HCT116 (cell line): ENCODE results near the gene OPN4. TPM values are rescaled to one million over a fixed set of nuclear protein-coding genes. Genes with fewer than 3 reads are reported as not detected.
"Not testable (repeated sequence)": the region's sequence is repeated elsewhere in the genome, so short reads cannot be mapped to it uniquely, and the experiment has no call there.

Experiments
- ATAC-seq: fragments of 200-7000 bp; cut with Tn5 transposase; 2 replicates; pipeline ENCODE4 v1.9.1; 2020; ENCODE audit warnings: mild to moderate bottlenecking, moderate library complexity
- BruUV-seq: library from RNA; stranded (reverse); fragments of 400-500 nt; replicated peaks from 2 replicates; lab custom pipeline; 2021; lab: Mats Ljungman, UMichigan
- CTCF ChIA-PET: fragments of 300-600 bp; sonication (Branson Sonifier 250); formaldehyde crosslinking; loops from one replicate; lab custom pipeline; 2021; ENCODE audit warnings: antibody characterized with exemption; lab: Charles Lee
- POLR2A ChIA-PET: fragments of 300-600, 350-600 bp; sonication (Branson Sonifier 250); formaldehyde crosslinking; loops from one replicate; lab custom pipeline; 2021; ENCODE audit warnings: antibody characterized with exemption; lab: Charles Lee
- RAD21 ChIA-PET, 2 experiments: fragments of 300-600 bp; sonication (Branson Sonifier 250); formaldehyde crosslinking; loops; one replicate each; lab custom pipeline; 2023; ENCODE audit warnings: low total read pairs in 2 of 2; ENCODE audit not compliant: uncharacterized antibody in 2 of 2, unreplicated experiment in 2 of 2, low non-redundant PET in 1 of 2; lab: Charles Lee
- DNase-seq: peaks from one replicate; pipeline ENCODE4 v3.0.0-alpha.2; 2010; ENCODE audit warnings: low read depth, low spot score
- H2AFZ ChIP-seq: fragments of 200-600 bp; shearing (Covaris generic), sonication (generic); 2 replicates; pipeline ENCODE4 v1.6.1; 2017; ENCODE audit warnings: low read depth, mixed run types, mixed read lengths, antibody characterized with exemption, low read length; ENCODE audit not compliant: poor library complexity, severe bottlenecking
- H3K27ac ChIP-seq: 2 replicates; pipeline ENCODE4 v1.5.1; 2012; ENCODE audit warnings: low read depth, low read length
- H3K27me3 ChIP-seq: fragments of 200-600 bp; sonication (generic); 2 replicates; pipeline ENCODE4 v1.6.1; 2016; ENCODE audit warnings: mixed run types, low read length, mixed read lengths; ENCODE audit not compliant: insufficient read depth
- H3K36me3 ChIP-seq, 2 experiments: fragments of 200-500 bp in 1 of 2; fragments of 200-600 bp in 1 of 2; sonication (Bioruptor generic) in 1 of 2; sonication (generic) in 1 of 2; 2 replicates each; pipeline versions ENCODE4 v1.5.1 to v1.6.1; 2014 to 2016; ENCODE audit warnings: low read length in 2 of 2, inconsistent platforms in 1 of 2, mixed read lengths in 1 of 2, mixed run types in 1 of 2; ENCODE audit not compliant: insufficient read depth in 2 of 2, control insufficient read depth in 1 of 2
- H3K4me1 ChIP-seq, 2 experiments: fragments of 200-600 bp in 1 of 2; sonication (generic) in 1 of 2; 2 replicates each; pipeline versions ENCODE4 v1.5.1 to v1.6.1; 2012 to 2017; ENCODE audit warnings: low read length in 2 of 2, inconsistent platforms in 1 of 2, mild to moderate bottlenecking in 1 of 2, mixed read lengths in 1 of 2, mixed run types in 1 of 2, moderate library complexity in 1 of 2; ENCODE audit not compliant: insufficient read depth in 2 of 2, control insufficient read depth in 1 of 2
- H3K4me2 ChIP-seq: fragments of 200-600 bp; sonication (generic); 2 replicates; pipeline ENCODE4 v1.6.1; 2017; ENCODE audit warnings: mixed run types, low read length, mixed read lengths
- H3K4me3 ChIP-seq, 2 experiments: fragments of 200-600 bp in 1 of 2; sonication (generic) in 1 of 2; replicated peaks in 1 of 2; 2 replicates each; pipeline ENCODE4 v1.5.1; 2011 to 2016; ENCODE audit warnings: low read length in 2 of 2, control low read depth in 1 of 2, low read depth in 1 of 2, mild to moderate bottlenecking in 1 of 2, mixed read lengths in 1 of 2, mixed run types in 1 of 2
- H3K79me2 ChIP-seq: fragments of 200-600 bp; sonication (generic); 2 replicates; pipeline ENCODE4 v1.6.1; 2017; ENCODE audit warnings: mild to moderate bottlenecking, mixed run types, low read length, moderate library complexity, mixed read lengths; ENCODE audit not compliant: insufficient read depth
- H3K9ac ChIP-seq: fragments of 200-600 bp; sonication (generic); 2 replicates; pipeline ENCODE4 v1.6.1; 2016; ENCODE audit warnings: low read length, mixed read lengths
- H3K9me2 ChIP-seq: fragments of 200-600 bp; sonication (generic), shearing (Covaris generic); 2 replicates; pipeline ENCODE4 v1.6.1; 2017; ENCODE audit warnings: mixed run types, mild to moderate bottlenecking, moderate library complexity; ENCODE audit not compliant: insufficient read depth
- H3K9me3 ChIP-seq, 2 experiments: fragments of 200-500 bp in 1 of 2; fragments of 200-600 bp in 1 of 2; sonication (Bioruptor generic) in 1 of 2; sonication (generic) in 1 of 2; 2 replicates each; pipeline ENCODE4 v1.6.1; 2014 to 2017; ENCODE audit warnings: low read length in 2 of 2, mixed read lengths in 2 of 2, inconsistent platforms in 1 of 2, low read depth in 1 of 2, mild to moderate bottlenecking in 1 of 2, mixed run types in 1 of 2, moderate library complexity in 1 of 2; ENCODE audit not compliant: control insufficient read depth in 1 of 2, insufficient read depth in 1 of 2
- H4K20me1 ChIP-seq: fragments of 200-600 bp; sonication (generic), shearing (Covaris generic); 2 replicates; pipeline ENCODE4 v1.6.1; 2017; ENCODE audit warnings: mixed run types, mild to moderate bottlenecking, moderate library complexity; ENCODE audit not compliant: insufficient read depth
- CTCF ChIP-seq, 3 experiments: fragments of 200-600 bp in 1 of 3; sonication (generic) in 1 of 3; IDR thresholded peaks in 2 of 3; conservative IDR thresholded peaks in 1 of 3; 2 replicates each; pipeline ENCODE4 v1.5.1; 2012 to 2017; ENCODE audit warnings: low read depth in 2 of 3, low read length in 2 of 3, antibody characterized with exemption in 1 of 3, borderline replicate concordance in 1 of 3, control low read depth in 1 of 3, mild to moderate bottlenecking in 1 of 3, mixed read lengths in 1 of 3, mixed run types in 1 of 3, moderate library complexity in 1 of 3; ENCODE audit not compliant: insufficient read depth in 1 of 3
- YY1 ChIP-seq: IDR thresholded peaks from 2 replicates; pipeline ENCODE4 v1.6.1; 2011; ENCODE audit warnings: low read length, low read depth, moderate library complexity, mild to moderate bottlenecking; ENCODE audit not compliant: insufficient replicate concordance; ENCODE audit errors: extremely low read depth
- intact Hi-C: fragments of 100-400 bp; cut with micrococcal nuclease; formaldehyde crosslinking; loops from 2 replicates; pipeline ENCODE4 v1.10.0; 2022
- total RNA-seq: library from RNA; stranded (reverse); gene quantifications from one replicate; pipeline ENCODE4 v1.2.1, GENCODE V29; 2021; ENCODE audit not compliant: unreplicated experiment

OPN4 gene
- total RNA-seq, 1 experiment from 2014 or later = not detected

- H4K20me1 ChIP-seq = no peaks in the 10 kb centered on the region
- no TSS peak for BruUV-seq
- H3K27ac ChIP-seq = no peak overlapping the region
- ATAC-seq = peak; percentile 32
- H2AFZ ChIP-seq = peak overlapping the region; percentile 83
- H3K4me3 ChIP-seq = no peak overlapping the region
- POLR2A ChIA-PET = no interaction called here
- peak overlapping the region; percentile 41; the same call in 1 of the 2 replicates for H3K4me2 ChIP-seq
- no peak for DNase-seq
- no peaks in the 10 kb centered on the region for H3K36me3 ChIP-seq
- H3K9ac ChIP-seq = no peak overlapping the region
- CTCF ChIA-PET = interaction anchor here (1.2 kb wide), 2 partner anchors 15 to 40 kb away, joined by 3 to 4 read pairs; no protein-coding TSS in a partner anchor
- no peaks in the 10 kb centered on the region for H3K27me3 ChIP-seq
- RAD21 ChIA-PET = no interaction called here
- H3K9me3 ChIP-seq = no peaks in the 10 kb centered on the region
- H3K9me2 ChIP-seq = no peaks in the 10 kb centered on the region
- peaks cover 32 to 45% of the 10 kb centered on the region in 2 experiments for H3K4me1 ChIP-seq
- TF ChIP-seq YY1 (no peak), CTCF (IDR thresholded peaks at IDR 0.05 in 2 of 3, conservative IDR thresholded peaks at IDR 0.05 in 1 of 3; ENCODE audit: borderline replicate concordance in 1 of 3, insufficient read depth in 1 of 3, low read depth in 2 of 3, low read length in 2 of 3) (0 out of 6 replicates have a peak, but pooled peaks of 1 of the 3 experiments have one; percentile 4)
- H3K79me2 ChIP-seq = no peaks in the 10 kb centered on the region
- intact Hi-C loops = no loop called here
Measured at GRCh38 chr10:86644794-86645445, 9.4 kb upstream of the OPN4 start.

DNA sequence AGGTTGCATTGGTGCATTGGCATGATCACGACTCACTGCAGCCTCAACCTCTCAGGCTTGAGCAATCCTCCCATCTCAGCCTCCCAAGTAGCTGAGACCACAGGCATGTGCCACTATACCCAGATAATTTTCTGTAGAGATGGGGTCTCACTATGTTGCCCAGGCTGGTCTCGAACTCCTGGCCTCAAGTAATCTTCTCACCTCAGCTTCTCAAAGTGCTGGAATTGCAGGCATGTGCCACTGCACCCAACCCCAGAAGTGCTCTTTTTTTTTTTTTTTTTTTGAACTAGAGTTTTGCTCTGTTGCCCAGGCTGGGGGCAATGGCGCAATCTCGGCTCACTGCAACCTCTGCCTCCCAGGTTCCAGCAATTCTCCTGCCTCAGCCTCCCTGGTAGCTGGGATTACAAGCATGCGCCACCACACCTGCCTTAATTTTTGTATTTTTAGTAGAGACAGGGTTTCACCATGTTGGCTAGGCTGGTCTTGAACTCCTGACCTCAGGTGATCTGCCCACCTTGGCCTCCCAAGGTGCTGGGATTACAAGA is 8.7 kb upstream of the OPN4 start:
- H3K36me3 ChIP-seq, intact Hi-C loops, BruUV-seq, H4K20me1 ChIP-seq, H3K9me3 ChIP-seq, ATAC-seq, H3K9ac ChIP-seq, H3K4me2 ChIP-seq, H3K79me2 ChIP-seq, H3K27ac ChIP-seq, H3K27me3 ChIP-seq, DNase-seq, H2AFZ ChIP-seq, POLR2A ChIA-PET, RAD21 ChIA-PET, H3K9me2 ChIP-seq, H3K4me3 ChIP-seq: not testable (repeated sequence)
- CTCF ChIA-PET = interaction anchor here (1.2 kb wide), 1 partner anchor 39 kb away, joined by 4 read pairs; no protein-coding TSS in a partner anchor
- H3K4me1 ChIP-seq = peaks cover 29 to 44% of the 10 kb centered on the region in 2 experiments
